IMR-90 (cell line): ENCODE results near the gene CRTC1. TPM values are rescaled to one million over a fixed set of nuclear protein-coding genes. Genes with fewer than 3 reads are reported as not detected.

Experiments used
- ATAC-seq: fragments of 200-7000 bp; cut with Tn5 transposase; 2 replicates; pipeline ENCODE4 v1.9.1; 2020; ENCODE audit warnings: low read depth, mild to moderate bottlenecking, moderate library complexity
- BruUV-seq: library from RNA; stranded (reverse); fragments of 400-500 nt; replicated peaks from 2 replicates; lab custom pipeline; 2021; lab: Mats Ljungman, UMichigan
- CTCF ChIA-PET: fragments of 300-600 bp; formaldehyde crosslinking; extraction: SDS; loops from one replicate; lab custom pipeline; 2021; ENCODE audit warnings: antibody characterized with exemption; lab: Yijun Ruan, JAX
- POLR2A ChIA-PET: fragments of 300-600 bp; sonication (Branson Sonifier 250); formaldehyde crosslinking; loops from one replicate; lab custom pipeline; 2022; ENCODE audit warnings: antibody characterized with exemption; ENCODE audit not compliant: unreplicated experiment; lab: Charles Lee
- DNase-seq: peaks from one replicate; pipeline ENCODE4 v3.0.0; 2013
- H2AFZ ChIP-seq: replicated peaks from 2 replicates; pipeline ENCODE3; 2013; ENCODE audit warnings: low read length, mild to moderate bottlenecking; ENCODE audit not compliant: poor library complexity
- H2AK5ac ChIP-seq: 2 replicates; pipeline ENCODE4 v1.6.1; 2013; ENCODE audit warnings: low read depth, low read length, inconsistent platforms
- H2AK9ac ChIP-seq: replicated peaks from 2 replicates; pipeline ENCODE3; 2013; ENCODE audit warnings: mild to moderate bottlenecking, low read depth, low read length, moderate library complexity; ENCODE audit not compliant: poor library complexity
- H2BK120ac ChIP-seq: 2 replicates; pipeline ENCODE4 v1.6.1; 2013; ENCODE audit warnings: low read depth, low read length, inconsistent platforms
- H2BK15ac ChIP-seq: 3 replicates; pipeline ENCODE4 v1.6.1; 2013; ENCODE audit warnings: low read depth, low read length, inconsistent platforms
- H2BK20ac ChIP-seq: 2 replicates; pipeline ENCODE4 v1.6.1; 2013; ENCODE audit warnings: low read depth, mild to moderate bottlenecking, inconsistent platforms, low read length, moderate library complexity
- H2BK5ac ChIP-seq: 2 replicates; pipeline ENCODE4 v1.6.1; 2013; ENCODE audit warnings: mild to moderate bottlenecking, low read depth, low read length, inconsistent platforms; ENCODE audit not compliant: poor library complexity, severe bottlenecking
- H3K14ac ChIP-seq: replicated peaks from 2 replicates; pipeline ENCODE4 v1.6.1; 2013; ENCODE audit warnings: low read depth, low read length, inconsistent platforms
- H3K18ac ChIP-seq: 2 replicates; pipeline ENCODE4 v1.6.1; 2013; ENCODE audit warnings: low read depth, low read length, control low read depth
- H3K23ac ChIP-seq: 2 replicates; pipeline ENCODE4 v1.6.1; 2013; ENCODE audit warnings: low read depth, low read length, inconsistent platforms
- H3K27ac ChIP-seq: 2 replicates; pipeline ENCODE4 v1.5.1; 2013; ENCODE audit warnings: mild to moderate bottlenecking, control low read depth, low read length; ENCODE audit not compliant: insufficient read depth
- H3K27me3 ChIP-seq: 2 replicates; pipeline ENCODE4 v1.6.1; 2013; ENCODE audit warnings: low read length; ENCODE audit not compliant: control insufficient read depth, insufficient read depth
- H3K36me3 ChIP-seq: 2 replicates; pipeline ENCODE4 v1.6.1; 2013; ENCODE audit warnings: low read length, mixed read lengths; ENCODE audit not compliant: control insufficient read depth, insufficient read depth
- H3K4ac ChIP-seq: 2 replicates; pipeline ENCODE4 v1.6.1; 2013; ENCODE audit warnings: low read depth, low read length, inconsistent platforms
- H3K4me1 ChIP-seq: 2 replicates; pipeline ENCODE4 v1.6.1; 2013; ENCODE audit warnings: low read length, mixed read lengths; ENCODE audit not compliant: control insufficient read depth, insufficient read depth
- H3K4me2 ChIP-seq: 2 replicates; pipeline ENCODE4 v1.6.1; 2013; ENCODE audit warnings: low read depth, mild to moderate bottlenecking, control low read depth, low read length, moderate library complexity
- H3K4me3 ChIP-seq: 2 replicates; pipeline ENCODE4 v1.5.1; 2013; ENCODE audit warnings: low read depth, mild to moderate bottlenecking, control low read depth, low read length, moderate library complexity; ENCODE audit not compliant: insufficient read depth
- H3K56ac ChIP-seq: 2 replicates; pipeline ENCODE4 v1.6.1; 2013; ENCODE audit warnings: low read length, inconsistent platforms; ENCODE audit not compliant: insufficient read depth; ENCODE audit errors: extremely low read depth
- H3K79me1 ChIP-seq, 2 experiments: 2 replicates each; pipeline ENCODE4 v1.6.1; 2013; ENCODE audit warnings: low read length in 2 of 2, inconsistent platforms in 1 of 2, low read depth in 1 of 2
- H3K9ac ChIP-seq: 2 replicates; pipeline ENCODE4 v1.6.1; 2013; ENCODE audit warnings: low read depth, low read length, control low read depth
- H3K9me1 ChIP-seq: 2 replicates; pipeline ENCODE4 v1.6.1; 2013; ENCODE audit warnings: low read length, inconsistent platforms; ENCODE audit not compliant: insufficient read depth
- H3K9me3 ChIP-seq: 2 replicates; pipeline ENCODE4 v1.6.1; 2013; ENCODE audit warnings: low read length; ENCODE audit not compliant: control insufficient read depth, insufficient read depth
- H4K20me1 ChIP-seq: 2 replicates; pipeline ENCODE4 v1.6.1; 2013; ENCODE audit warnings: low read length, inconsistent platforms; ENCODE audit not compliant: insufficient read depth
- H4K5ac ChIP-seq: 2 replicates; pipeline ENCODE4 v1.6.1; 2013; ENCODE audit warnings: mild to moderate bottlenecking, low read depth, low read length, control low read depth
- H4K8ac ChIP-seq, 2 experiments: 2 replicates each; pipeline ENCODE4 v1.6.1; 2013; ENCODE audit warnings: low read depth in 2 of 2, low read length in 2 of 2, control low read depth in 1 of 2, inconsistent platforms in 1 of 2
- H4K91ac ChIP-seq: 2 replicates; pipeline ENCODE4 v1.6.1; 2013; ENCODE audit warnings: low read depth, low read length, inconsistent platforms; ENCODE audit not compliant: insufficient read depth
- BHLHE40 ChIP-seq: fragments of 150-350 bp; IDR thresholded peaks from 2 replicates; pipeline ENCODE4 v1.6.1; 2016; ENCODE audit warnings: mild to moderate bottlenecking, low read depth, low read length
- MAFK ChIP-seq: IDR thresholded peaks from 2 replicates; pipeline ENCODE4 v1.6.1; 2012; ENCODE audit warnings: low read depth, low read length, improper control_type of control experiment
- POLR2A ChIP-seq: IDR thresholded peaks from 2 replicates; pipeline ENCODE4 v1.6.1; 2012; ENCODE audit warnings: mild to moderate bottlenecking, low read depth, low read length
- WGBS, 2 experiments: methylation state at CpG; one replicate each; pipeline versions ENCODE4 v1.1.5 to v1.1.7; 2013; ENCODE audit warnings: missing lambda C conversion rate in 2 of 2; ENCODE audit not compliant: insufficient read length in 1 of 2; ENCODE audit errors: extremely low coverage in 2 of 2; 5-methylcytosine and 5-hydroxymethylcytosine counted together
- dilution Hi-C: fragments of 300-500 bp; cut with HindIII; formaldehyde crosslinking; loops from one replicate; pipeline ENCODE4 v1.14.3; 2018; ENCODE audit warnings: low sequenced_read_pairs; ENCODE audit not compliant: unreplicated experiment
- in situ Hi-C: fragments of 300-500 bp; cut with MboI; formaldehyde crosslinking; loops from 3 replicates; pipeline ENCODE4 v1.14.3; 2019; ENCODE audit warnings: low sequenced_read_pairs, inconsistent platforms, mixed read lengths
- intact Hi-C: fragments of 100-400 bp; cut with micrococcal nuclease; formaldehyde crosslinking; loops from 2 replicates; pipeline ENCODE4 v1.10.0; 2022
- polyA plus RNA-seq, 3 experiments: library from polyadenylated mRNA; depleted of rRNA; stranded (reverse); fragments of >200 nt; gene quantifications; 2 replicates each; pipeline ENCODE4 v1.2.3, GENCODE V29; 2012; ENCODE audit warnings: low replicate concordance in 1 of 3
- total RNA-seq: library from RNA; depleted of rRNA; stranded (reverse); fragments of >200 nt; gene quantifications from 2 replicates; pipeline ENCODE4 v1.2.3, GENCODE V29; 2012

CRTC1 gene
- total and polyA plus RNA-seq, 2 of the 4 experiments (the other 2 are of a cell fraction) = 0.18 to 5.7 TPM

GRCh38 chr19:18660939-18661670, 22.4 kb upstream of the CRTC1 start:
- H2AK9ac ChIP-seq = peak overlapping the region; percentile 93
- ChIA-PET CTCF (interaction anchor here (0.6 kb wide), 1 partner anchor 73 kb away, joined by 3 read pairs; no protein-coding TSS in a partner anchor), POLR2A (no interaction called here)
- peaks cover 5% of the 10 kb centered on the region for H4K20me1 ChIP-seq
- TF ChIP-seq BHLHE40 (0 out of 2 replicates have a peak, but pooled peaks have one; percentile 14), MAFK (no peak), POLR2A (0 out of 2 replicates have a peak, but pooled peaks have one; percentile 21)
- H3K9ac ChIP-seq = peak overlapping the region; percentile 7; the same call in 1 of the 2 replicates
- peak overlapping the region; percentile 69 for H2BK5ac ChIP-seq
- H4K5ac ChIP-seq = peak overlapping the region; percentile 73
- peak overlapping the region; percentile 61 for H3K23ac ChIP-seq
- 73% methylated on average over 2 of the region's 10 CpGs; no CpG with 5 or more reads in 1 of the 2 experiments for WGBS, 2 experiments
- H3K56ac ChIP-seq = no peak overlapping the region; the same call in 1 of the 2 replicates
- peak overlapping the region; percentile 93 to 96 for H4K8ac ChIP-seq
- peak overlapping the region; percentile 71; the same call in 1 of the 2 replicates for H2BK20ac ChIP-seq
- dilution Hi-C loops = no loop called here
- H3K9me3 ChIP-seq = no peaks in the 10 kb centered on the region
- peak overlapping the region; percentile 56 for H3K27ac ChIP-seq
- H2BK15ac ChIP-seq = peak overlapping the region; percentile 64; the same call in 2 of the 3 replicates
- H3K27me3 ChIP-seq = no peaks in the 10 kb centered on the region
- intact Hi-C loops = no loop called here
- peak overlapping the region; percentile 86 for H2BK120ac ChIP-seq
- H2AK5ac ChIP-seq = peak overlapping the region; percentile 82
- peak overlapping the region; percentile 84 for H2AFZ ChIP-seq
- H3K4me3 ChIP-seq = no peak overlapping the region
- peaks cover 25% of the 10 kb centered on the region for H3K9me1 ChIP-seq
- peaks cover 8% of the 10 kb centered on the region; the same call in 1 of the 2 replicates for H3K36me3 ChIP-seq
- peak overlapping the region; percentile 98 for H4K91ac ChIP-seq
- DNase-seq = no peak
- peak; percentile 6; the same call in 1 of the 2 replicates for ATAC-seq
- peaks cover 41% of the 10 kb centered on the region for H3K4me1 ChIP-seq
- H3K14ac ChIP-seq = peak overlapping the region; percentile 96
- no TSS peak for BruUV-seq
- in situ Hi-C loops = no loop called here
- H3K4ac ChIP-seq = peak overlapping the region; percentile 90
- H3K79me1 ChIP-seq = peaks cover 27 to 55% of the 10 kb centered on the region in 2 experiments
- H3K4me2 ChIP-seq = peak overlapping the region; percentile 3
- H3K18ac ChIP-seq = peak overlapping the region; percentile 47
